CD4-positive, alpha-beta T cell treated with Interleukin-1 beta for 1 hour (primary cell): Measurements from ENCODE around the gene CCDC18.
"Not testable (repeated sequence)": the region's sequence is repeated elsewhere in the genome, so short reads cannot be mapped to it uniquely, and the experiment has no call there.

Experiments used
- DNase-seq, 2 donors: peaks; one replicate each; pipeline ENCODE4 v3.0.0-alpha.2; 2020 to 2022

Gene CCDC18

GRCh38 chr1:93244298-93245069, 64.0 kb downstream of the CCDC18 start:
- no peak for DNase-seq

GRCh38 chr1:93251966-93252365, 71.4 kb downstream of the CCDC18 start:
- no peak for DNase-seq

- DNase-seq: no peak
Observed at GRCh38 chr1:93252598-93252997, 72.1 kb downstream of the CCDC18 start.

GRCh38 chr1:93253516-93253915, 73.0 kb downstream of the CCDC18 start:
- DNase-seq: no peak

- DNase-seq: no peak
Observed at GRCh38 chr1:93255222-93256079, 74.9 kb downstream of the CCDC18 start.

- no peak for DNase-seq
Observed at GRCh38 chr1:93256433-93256832, 75.9 kb downstream of the CCDC18 start.

GRCh38 chr1:93257889-93258288, 77.4 kb downstream of the CCDC18 start:
- no peak for DNase-seq

GRCh38 chr1:93260726-93261125, 80.2 kb downstream of the CCDC18 start:
- not testable (repeated sequence) for DNase-seq

GRCh38 chr1:93262645-93263044, 82.1 kb downstream of the CCDC18 start:
- no peak for DNase-seq

- not testable (repeated sequence) for DNase-seq
Observed at GRCh38 chr1:93268888-93269287, 88.4 kb downstream of the CCDC18 start.

GRCh38 chr1:93275262-93275633, 94.7 kb downstream of the CCDC18 start:
- DNase-seq: not testable (repeated sequence)

- DNase-seq: no peak
Observed at GRCh38 chr1:93275634-93276295, 95.2 kb downstream of the CCDC18 start.

GRCh38 chr1:93277530-93277929, 97.0 kb downstream of the CCDC18 start:
- DNase-seq: not testable (repeated sequence)

- DNase-seq: no peak
Observed at GRCh38 chr1:93283496-93283895, 103.0 kb downstream of the CCDC18 start.

GRCh38 chr1:93288558-93288957, 108.0 kb downstream of the CCDC18 start:
- DNase-seq: no peak

GRCh38 chr1:93296555-93297154, 116.1 kb downstream of the CCDC18 start:
- DNase-seq: no peak

- DNase-seq: no peak
Observed at GRCh38 chr1:93301131-93301530, 120.6 kb downstream of the CCDC18 start.

- no peak for DNase-seq
Observed at GRCh38 chr1:93302078-93302477, 121.6 kb downstream of the CCDC18 start.

GRCh38 chr1:93304716-93305138, 124.2 kb downstream of the CCDC18 start:
- peak; percentile 17 to 70 for DNase-seq

- DNase-seq: no peak
Observed at GRCh38 chr1:93306920-93307319, 126.4 kb downstream of the CCDC18 start.

GRCh38 chr1:93313026-93313425, 132.5 kb downstream of the CCDC18 start:
- DNase-seq: no peak

- peak in 1 of 2 donors; percentile 27 for DNase-seq
Observed at GRCh38 chr1:93317207-93317606, 136.7 kb downstream of the CCDC18 start.

- DNase-seq: no peak
Observed at GRCh38 chr1:93317943-93318342, 137.4 kb downstream of the CCDC18 start.
